K562 (cell line): ENCODE data around the gene ZNF593OS. TPM values are rescaled to one million over a fixed set of nuclear protein-coding genes. Genes with fewer than 3 reads are reported as not detected.

ENCODE experiments used
- ASH1L ChIP-seq: fragments of 450-650 bp; IDR thresholded peaks from 2 replicates; pipeline ENCODE4 v1.6.1; 2018; ENCODE audit warnings: borderline replicate concordance, mild to moderate bottlenecking, low read depth; ENCODE audit not compliant: partially characterized antibody
- CBX3 ChIP-seq, 2 experiments: IDR thresholded peaks; 1 replicate in 1 of 2; 2 replicates in 1 of 2; pipeline ENCODE4 v1.6.1; 2012; ENCODE audit warnings: inconsistent platforms in 2 of 2, low read length in 2 of 2, borderline replicate concordance in 1 of 2, control low read depth in 1 of 2
- DDX20 ChIP-seq: fragments of 450-650 bp; IDR thresholded peaks from 2 replicates; pipeline ENCODE4 v1.6.1; 2016; ENCODE audit warnings: missing genetic modification characterization, low read depth, mild to moderate bottlenecking, missing compliant biosample characterization, moderate library complexity
- E2F3 ChIP-seq: fragments of 250-450 bp; sonication (Bioruptor Pico); IDR thresholded peaks from 2 replicates; pipeline ENCODE4 v1.4.0; 2020; ENCODE audit warnings: mild to moderate bottlenecking
- ELF4 ChIP-seq: fragments of 450-650 bp; formaldehyde crosslinking; IDR thresholded peaks from 2 replicates; pipeline ENCODE4 v1.4.0; 2022; ENCODE audit warnings: missing genetic modification characterization
- HIVEP1 ChIP-seq: fragments of 250-450 bp; sonication (Bioruptor Pico); IDR thresholded peaks from 2 replicates; pipeline ENCODE4 v1.4.0; 2020; ENCODE audit warnings: mild to moderate bottlenecking
- HSF4 ChIP-seq: fragments of 250-450 bp; sonication (Bioruptor Pico); IDR thresholded peaks from 2 replicates; pipeline ENCODE4 v2.1.2; 2022; ENCODE audit warnings: mild to moderate bottlenecking, moderate library complexity, borderline replicate concordance
- IRF9 ChIP-seq: fragments of 450-650 bp; IDR thresholded peaks from 2 replicates; pipeline ENCODE4 v1.6.1; 2016; ENCODE audit warnings: missing biosample characterization, missing genetic modification characterization
- NCOA6 ChIP-seq: fragments of 450-650 bp; IDR thresholded peaks from 2 replicates; pipeline ENCODE4 v1.6.1; 2017; ENCODE audit warnings: mild to moderate bottlenecking
- NR1H2 ChIP-seq: sonication (generic); formaldehyde crosslinking; IDR thresholded peaks from 2 replicates; pipeline ENCODE4 v1.4.0; 2020; ENCODE audit warnings: mild to moderate bottlenecking, missing genetic modification reagents
- PCBP1 ChIP-seq: fragments of 200-400 bp; formaldehyde crosslinking; IDR thresholded peaks from 2 replicates; pipeline ENCODE4 v1.6.1; 2018; ENCODE audit warnings: mild to moderate bottlenecking, low read depth, low read length; ENCODE audit not compliant: poor library complexity, severe bottlenecking
- POLR3G ChIP-seq: IDR thresholded peaks from 2 replicates; pipeline ENCODE4 v1.6.1; 2011; ENCODE audit not compliant: insufficient read length, insufficient replicate concordance; ENCODE audit errors: extremely low read depth
- SFPQ ChIP-seq: fragments of 200-400 bp; formaldehyde crosslinking; IDR thresholded peaks from 2 replicates; pipeline ENCODE4 v1.6.1; 2017; ENCODE audit warnings: mild to moderate bottlenecking, low read depth, low read length, moderate library complexity
- SMARCE1 ChIP-seq: fragments of 450-650 bp; IDR thresholded peaks from 2 replicates; pipeline ENCODE4 v1.7.1; 2016; ENCODE audit warnings: mild to moderate bottlenecking
- TAF7 ChIP-seq: fragments of 450-650 bp; IDR thresholded peaks from 2 replicates; pipeline ENCODE4 v1.6.1; 2016; ENCODE audit warnings: missing genetic modification characterization, missing compliant biosample characterization
- THRAP3 ChIP-seq: fragments of 450-650 bp; IDR thresholded peaks from 2 replicates; pipeline ENCODE4 v1.6.1; 2016; ENCODE audit warnings: mild to moderate bottlenecking, inconsistent platforms, borderline replicate concordance
- ZFP36 ChIP-seq: fragments of 150-350 bp; IDR thresholded peaks from 2 replicates; pipeline ENCODE4 v1.6.1; 2018; ENCODE audit warnings: low read length, low read depth; ENCODE audit not compliant: partially characterized antibody
- ZNF23 ChIP-seq: fragments of 250-450 bp; sonication (Bioruptor Pico); IDR thresholded peaks from 2 replicates; pipeline ENCODE4 v1.4.0; 2020; ENCODE audit warnings: mild to moderate bottlenecking
- ZNF384 ChIP-seq: IDR thresholded peaks from 2 replicates; pipeline ENCODE4 v1.6.1; 2012; ENCODE audit warnings: low read depth, low read length, improper control_type of control experiment
- ZNF41 ChIP-seq: fragments of 250-450 bp; sonication (Bioruptor Pico); conservative IDR thresholded peaks from 2 replicates; pipeline ENCODE4 v1.4.0; 2020; ENCODE audit warnings: mild to moderate bottlenecking
- ZNF77 ChIP-seq: fragments of 250-450 bp; sonication (Bioruptor Pico); IDR thresholded peaks from 2 replicates; pipeline ENCODE4 v1.5.0; 2020
- polyA plus RNA-seq, 8 experiments: library from polyadenylated mRNA; depleted of rRNA in 4 of 8; stranded (reverse) in 5 of 8; unstranded in 3 of 8; fragments of >200 nt; fragmentation: Nextera tagmentation in 2 of 8; fragmentation: Illumina TruSeq in 1 of 8; extraction: Ambion mirVana in 2 of 8; extraction: Trizol in 1 of 8; gene quantifications; 2 replicates each; pipeline versions ENCODE4 v1.2.1 to v1.2.3, GENCODE V29; 2011 to 2014; ENCODE audit warnings: inconsistent platforms in 1 of 8, missing spikeins in 1 of 8
- total RNA-seq, 7 experiments: library from RNA; depleted of rRNA in 6 of 7; stranded (reverse); fragments of >200 nt in 6 of 7; fragmentation: Illumina TruSeq in 2 of 7; extraction: Trizol in 2 of 7; gene quantifications; 2 replicates each; pipeline versions ENCODE4 v1.2.1 to v1.2.3, GENCODE V29; 2011 to 2021; ENCODE audit warnings: low replicate concordance in 1 of 7
- TF ChIP-seq, protein P1 (sequence below): fragments of 250-450 bp; sonication (Bioruptor Pico); IDR thresholded peaks from 2 replicates; pipeline ENCODE4 v1.4.0; 2020
- TF ChIP-seq, protein P2 (sequence below): fragments of 450-650 bp; IDR thresholded peaks from 2 replicates; pipeline ENCODE4 v1.6.1; 2017; ENCODE audit warnings: mild to moderate bottlenecking, moderate library complexity

The ZNF593OS gene
- total and polyA plus RNA-seq, 9 of the 15 experiments (the other 6 are each of a cell fraction or from before 2014, with no cell fraction given): 0.24 to 0.27 TPM; not detected in 7

GRCh38 chr1:26129778-26130177, 41.9 kb downstream of the ZNF593OS start (continued):
- TF ChIP-seq DDX20: peak; percentile 73; the same call in 1 of the 2 replicates
- TF ChIP-seq ASH1L: no peak
- no peak for TF ChIP-seq PCBP1
- no peak for TF ChIP-seq CBX3 (IDR thresholded peaks at IDR 0.05; ENCODE audit: borderline replicate concordance in 1 of 2, low read length in 2 of 2)
- TF ChIP-seq SMARCE1: no peak
- no peak for TF ChIP-seq ZFP36
- peak; percentile 57; the same call in 1 of the 2 replicates for TF ChIP-seq ZNF23
- no peak for TF ChIP-seq NCOA6
- TF ChIP-seq THRAP3: no peak
- no peak for TF ChIP-seq SFPQ
- TF ChIP-seq HIVEP1: 0 out of 2 replicates have a peak, but pooled peaks have one; percentile 20
- TF ChIP-seq IRF9 (tag): no peak
- 0 out of 2 replicates have a peak, but pooled peaks have one; percentile 63 for TF ChIP-seq ZNF41 (CRISPR knock-in tag)
- TF ChIP-seq ZNF384: no peak
- TF ChIP-seq ZNF77: no peak
- TF ChIP-seq HSF4 (CRISPR knock-in tag): peak; percentile 35; the same call in 1 of the 2 replicates
- TF ChIP-seq E2F3 (CRISPR knock-in tag): 0 out of 2 replicates have a peak, but pooled peaks have one; percentile 35
- TF ChIP-seq, protein P1, sequence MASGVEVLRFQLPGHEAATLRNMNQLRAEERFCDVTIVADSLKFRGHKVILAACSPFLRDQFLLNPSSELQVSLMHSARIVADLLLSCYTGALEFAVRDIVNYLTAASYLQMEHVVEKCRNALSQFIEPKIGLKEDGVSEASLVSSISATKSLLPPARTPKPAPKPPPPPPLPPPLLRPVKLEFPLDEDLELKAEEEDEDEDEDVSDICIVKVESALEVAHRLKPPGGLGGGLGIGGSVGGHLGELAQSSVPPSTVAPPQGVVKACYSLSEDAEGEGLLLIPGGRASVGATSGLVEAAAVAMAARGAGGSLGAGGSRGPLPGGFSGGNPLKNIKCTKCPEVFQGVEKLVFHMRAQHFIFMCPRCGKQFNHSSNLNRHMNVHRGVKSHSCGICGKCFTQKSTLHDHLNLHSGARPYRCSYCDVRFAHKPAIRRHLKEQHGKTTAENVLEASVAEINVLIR (CRISPR knock-in tag): no peak
- no peak for TF ChIP-seq TAF7 (tag)
- TF ChIP-seq, protein P2, sequence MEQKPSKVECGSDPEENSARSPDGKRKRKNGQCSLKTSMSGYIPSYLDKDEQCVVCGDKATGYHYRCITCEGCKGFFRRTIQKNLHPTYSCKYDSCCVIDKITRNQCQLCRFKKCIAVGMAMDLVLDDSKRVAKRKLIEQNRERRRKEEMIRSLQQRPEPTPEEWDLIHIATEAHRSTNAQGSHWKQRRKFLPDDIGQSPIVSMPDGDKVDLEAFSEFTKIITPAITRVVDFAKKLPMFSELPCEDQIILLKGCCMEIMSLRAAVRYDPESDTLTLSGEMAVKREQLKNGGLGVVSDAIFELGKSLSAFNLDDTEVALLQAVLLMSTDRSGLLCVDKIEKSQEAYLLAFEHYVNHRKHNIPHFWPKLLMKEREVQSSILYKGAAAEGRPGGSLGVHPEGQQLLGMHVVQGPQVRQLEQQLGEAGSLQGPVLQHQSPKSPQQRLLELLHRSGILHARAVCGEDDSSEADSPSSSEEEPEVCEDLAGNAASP: no peak
- TF ChIP-seq ELF4 (CRISPR knock-in tag): no peak
- no peak for TF ChIP-seq NR1H2 (CRISPR knock-in tag)
- no peak for TF ChIP-seq POLR3G
